Ishikawa (cell line): ENCODE results near the gene ZDHHC8.

Experiments
- EGR1 ChIP-seq: IDR thresholded peaks from 2 replicates; pipeline ENCODE4 v1.6.1; 2012
- EP300 ChIP-seq: IDR thresholded peaks from 2 replicates; pipeline ENCODE4 v1.6.1; 2012; ENCODE audit warnings: borderline replicate concordance
- FOXM1 ChIP-seq: IDR thresholded peaks from 2 replicates; pipeline ENCODE4 v1.6.1; 2012; ENCODE audit warnings: low read depth, borderline replicate concordance
- RAD21 ChIP-seq: IDR thresholded peaks from 2 replicates; pipeline ENCODE4 v1.6.1; 2012; ENCODE audit warnings: low read depth
- TAF1 ChIP-seq: IDR thresholded peaks from 2 replicates; pipeline ENCODE4 v1.6.1; 2012; ENCODE audit warnings: low read depth, mild to moderate bottlenecking
- YY1 ChIP-seq: IDR thresholded peaks from 2 replicates; pipeline ENCODE4 v1.6.1; 2012; ENCODE audit warnings: low read depth
- TF ChIP-seq, protein P1 (sequence below): IDR thresholded peaks from 2 replicates; pipeline ENCODE4 v1.6.1; 2012
- TF ChIP-seq, protein P2 (sequence below): IDR thresholded peaks from 2 replicates; pipeline ENCODE4 v1.6.1; 2012; ENCODE audit warnings: low read depth, mild to moderate bottlenecking

DNA sequence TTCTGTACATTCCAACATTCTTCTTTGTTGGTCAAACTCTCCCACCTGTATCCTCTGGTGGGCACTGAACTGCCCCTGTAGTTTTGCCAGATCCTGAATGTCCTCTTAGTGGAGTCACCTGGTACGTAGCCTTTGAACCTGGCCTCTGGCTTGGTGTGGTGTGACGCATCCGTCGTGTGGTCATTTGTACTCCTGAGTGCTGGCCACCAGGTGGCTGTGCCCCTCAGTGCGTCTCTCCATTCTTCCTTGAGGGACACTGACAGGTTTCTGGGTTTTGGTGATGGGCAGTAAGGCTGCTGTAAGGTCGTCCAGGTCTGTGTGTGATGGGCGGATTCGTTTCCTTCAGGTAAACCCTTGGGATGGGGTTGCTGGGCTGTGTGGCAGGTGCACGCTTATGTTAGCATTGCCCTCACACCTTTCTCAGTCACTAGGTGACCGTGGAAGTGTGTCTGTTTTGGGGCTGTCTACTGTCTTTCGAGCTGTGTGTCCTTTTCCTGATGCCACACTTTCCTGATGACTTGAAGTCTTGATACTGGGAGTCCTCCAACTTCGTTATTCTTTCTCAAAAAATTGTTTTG lies 29.3 kb upstream of the ZDHHC8 start:
- TF ChIP-seq, protein P1, sequence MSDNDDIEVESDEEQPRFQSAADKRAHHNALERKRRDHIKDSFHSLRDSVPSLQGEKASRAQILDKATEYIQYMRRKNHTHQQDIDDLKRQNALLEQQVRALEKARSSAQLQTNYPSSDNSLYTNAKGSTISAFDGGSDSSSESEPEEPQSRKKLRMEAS, result no peak
- TF ChIP-seq FOXM1 (no peak), YY1 (no peak), EGR1 (no peak), TAF1 (no peak), RAD21 (no peak), EP300 (no peak)
- TF ChIP-seq, protein P2, sequence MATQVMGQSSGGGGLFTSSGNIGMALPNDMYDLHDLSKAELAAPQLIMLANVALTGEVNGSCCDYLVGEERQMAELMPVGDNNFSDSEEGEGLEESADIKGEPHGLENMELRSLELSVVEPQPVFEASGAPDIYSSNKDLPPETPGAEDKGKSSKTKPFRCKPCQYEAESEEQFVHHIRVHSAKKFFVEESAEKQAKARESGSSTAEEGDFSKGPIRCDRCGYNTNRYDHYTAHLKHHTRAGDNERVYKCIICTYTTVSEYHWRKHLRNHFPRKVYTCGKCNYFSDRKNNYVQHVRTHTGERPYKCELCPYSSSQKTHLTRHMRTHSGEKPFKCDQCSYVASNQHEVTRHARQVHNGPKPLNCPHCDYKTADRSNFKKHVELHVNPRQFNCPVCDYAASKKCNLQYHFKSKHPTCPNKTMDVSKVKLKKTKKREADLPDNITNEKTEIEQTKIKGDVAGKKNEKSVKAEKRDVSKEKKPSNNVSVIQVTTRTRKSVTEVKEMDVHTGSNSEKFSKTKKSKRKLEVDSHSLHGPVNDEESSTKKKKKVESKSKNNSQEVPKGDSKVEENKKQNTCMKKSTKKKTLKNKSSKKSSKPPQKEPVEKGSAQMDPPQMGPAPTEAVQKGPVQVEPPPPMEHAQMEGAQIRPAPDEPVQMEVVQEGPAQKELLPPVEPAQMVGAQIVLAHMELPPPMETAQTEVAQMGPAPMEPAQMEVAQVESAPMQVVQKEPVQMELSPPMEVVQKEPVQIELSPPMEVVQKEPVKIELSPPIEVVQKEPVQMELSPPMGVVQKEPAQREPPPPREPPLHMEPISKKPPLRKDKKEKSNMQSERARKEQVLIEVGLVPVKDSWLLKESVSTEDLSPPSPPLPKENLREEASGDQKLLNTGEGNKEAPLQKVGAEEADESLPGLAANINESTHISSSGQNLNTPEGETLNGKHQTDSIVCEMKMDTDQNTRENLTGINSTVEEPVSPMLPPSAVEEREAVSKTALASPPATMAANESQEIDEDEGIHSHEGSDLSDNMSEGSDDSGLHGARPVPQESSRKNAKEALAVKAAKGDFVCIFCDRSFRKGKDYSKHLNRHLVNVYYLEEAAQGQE, result no peak
